ENCODE results near the gene TMEM169. TPM values are rescaled to one million over a fixed set of nuclear protein-coding genes. Genes with fewer than 3 reads are reported as not detected.
A peak's percentile ranks its signal among the peaks of the same experiment; 100 is the strongest.

The TMEM169 gene
- total RNA-seq, 2 donors from 2014 or later: 1.7 to 1.8 TPM

DNA sequence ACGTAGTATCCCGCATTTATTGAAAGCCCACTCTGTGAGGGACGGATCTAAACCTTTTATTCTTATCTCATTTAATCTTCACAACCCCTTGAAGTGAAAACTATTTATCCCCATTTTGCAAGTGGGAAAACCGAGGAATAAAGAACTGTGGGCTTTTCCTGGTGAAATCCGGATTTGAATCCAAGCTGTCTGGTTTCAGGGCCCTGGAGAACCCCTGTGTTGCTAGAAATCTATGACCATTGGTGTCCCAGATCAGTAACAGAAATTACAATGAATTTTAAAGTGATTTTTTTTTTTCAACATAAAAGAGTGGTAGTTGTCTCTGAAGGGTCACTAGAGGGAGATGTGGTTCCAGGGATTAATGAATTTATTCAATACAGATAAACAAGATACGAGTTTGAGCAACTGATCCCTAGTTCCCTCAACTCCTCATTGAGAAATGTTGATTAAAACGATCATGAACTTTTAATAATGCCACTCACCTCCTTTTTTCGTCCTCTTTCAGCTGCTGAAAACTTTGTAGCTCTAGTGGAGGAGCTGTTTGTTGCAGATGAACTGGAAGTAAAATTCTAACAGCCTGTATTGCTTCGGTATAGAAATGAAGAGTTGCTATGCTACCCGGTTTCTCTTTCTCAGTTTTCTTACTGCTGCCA, 28.4 kb downstream of the TMEM169 start:
- Mint-ChIP-seq H3K36me3 (peaks cover 54 to 60% of the 10 kb centered on the region in 2 donors), H3K27ac (peak overlapping the region; percentile 93 to 100), H3K9me3 (no peaks in the 10 kb centered on the region)
- ATAC-seq (no peak), DNase-seq (ENCODE audit: low spot score in 2 of 2) (no peak)

- no peaks in the 10 kb centered on the region for H3K9me3 Mint-ChIP-seq
- peaks cover 57 to 64% of the 10 kb centered on the region in 2 donors for H3K36me3 Mint-ChIP-seq
- DNase-seq (ENCODE audit: low spot score in 2 of 2) (no peak), ATAC-seq (no peak)
- H3K27ac Mint-ChIP-seq: peak overlapping the region; percentile 93 to 100
Observed at GRCh38 chr2:216110620-216111019, 28.9 kb downstream of the TMEM169 start.

DNA sequence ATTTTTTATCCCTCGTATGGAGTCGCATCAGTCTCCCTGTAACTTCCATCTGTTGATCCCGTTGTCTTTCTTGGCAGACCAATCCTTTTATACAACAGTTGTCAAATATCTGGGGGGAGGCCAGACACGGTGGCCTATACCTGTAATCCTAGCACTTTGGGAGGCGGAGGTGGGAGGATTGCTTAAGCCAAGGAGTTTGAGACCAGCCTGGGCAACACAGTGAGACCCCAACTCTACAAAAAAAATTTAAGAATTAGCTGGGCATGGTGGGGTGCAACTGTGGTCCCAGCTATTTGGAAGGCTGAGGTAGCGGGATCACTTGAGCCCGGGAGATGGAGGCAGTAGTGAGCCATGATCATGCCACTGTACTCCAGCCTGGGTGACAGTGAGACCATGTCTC, 29.4 kb downstream of the TMEM169 start:
- no peaks in the 10 kb centered on the region for H3K9me3 Mint-ChIP-seq

GRCh38 chr2:216112926-216113325, 31.2 kb downstream of the TMEM169 start:
- peak overlapping the region; percentile 91 to 95 for H3K27ac Mint-ChIP-seq
- no peaks in the 10 kb centered on the region for H3K9me3 Mint-ChIP-seq
- ATAC-seq (peak in 1 of 2 donors; percentile 55), DNase-seq (ENCODE audit: low spot score in 2 of 2) (no peak)
- peaks cover 69 to 85% of the 10 kb centered on the region in 2 donors for H3K36me3 Mint-ChIP-seq

More for the DNA sequence above, 29.4 kb downstream of the TMEM169 start:
- Mint-ChIP-seq H3K27ac (peak overlapping the region; percentile 93 to 100), H3K36me3 (peaks cover 59 to 67% of the 10 kb centered on the region in 2 donors)
- DNase-seq (ENCODE audit: low spot score in 2 of 2) (no peak), ATAC-seq (no peak)

DNA sequence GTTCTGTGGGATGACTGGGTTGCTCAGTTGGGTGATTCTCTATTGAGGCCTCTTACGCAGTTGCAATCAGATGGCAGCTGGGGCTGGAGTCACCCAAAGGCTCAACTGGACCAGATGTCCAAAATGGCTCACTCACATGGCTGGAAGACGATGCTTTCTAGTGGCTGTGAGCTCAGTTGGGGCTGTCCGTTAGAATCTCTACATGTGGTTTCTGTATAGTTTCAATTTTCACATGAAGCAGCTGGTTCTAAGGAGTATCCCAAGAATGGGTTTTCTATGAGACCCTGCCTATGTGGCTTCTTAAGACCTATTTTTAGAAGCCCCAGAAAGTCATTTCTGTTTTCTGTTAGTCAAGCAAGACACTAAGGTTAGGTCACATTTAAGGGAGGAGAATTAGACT, 31.9 kb downstream of the TMEM169 start:
- no peaks in the 10 kb centered on the region for H3K9me3 Mint-ChIP-seq
- H3K36me3 Mint-ChIP-seq: peaks cover 74 to 91% of the 10 kb centered on the region in 2 donors
- ATAC-seq (peak; percentile 13 to 48), DNase-seq (ENCODE audit: low spot score in 2 of 2) (no peak)
- H3K27ac Mint-ChIP-seq: peak overlapping the region; percentile 91 to 95

GRCh38 chr2:216114382-216114713, 32.6 kb downstream of the TMEM169 start:
- Mint-ChIP-seq H3K9me3 (no peaks in the 10 kb centered on the region), H3K36me3 (peaks cover 76 to 95% of the 10 kb centered on the region in 2 donors), H3K27ac (peak overlapping the region; percentile 91 to 95)
- no peak for DNase-seq (ENCODE audit: low spot score in 2 of 2)
- peak in 1 of 2 donors; percentile 12 for ATAC-seq

DNA sequence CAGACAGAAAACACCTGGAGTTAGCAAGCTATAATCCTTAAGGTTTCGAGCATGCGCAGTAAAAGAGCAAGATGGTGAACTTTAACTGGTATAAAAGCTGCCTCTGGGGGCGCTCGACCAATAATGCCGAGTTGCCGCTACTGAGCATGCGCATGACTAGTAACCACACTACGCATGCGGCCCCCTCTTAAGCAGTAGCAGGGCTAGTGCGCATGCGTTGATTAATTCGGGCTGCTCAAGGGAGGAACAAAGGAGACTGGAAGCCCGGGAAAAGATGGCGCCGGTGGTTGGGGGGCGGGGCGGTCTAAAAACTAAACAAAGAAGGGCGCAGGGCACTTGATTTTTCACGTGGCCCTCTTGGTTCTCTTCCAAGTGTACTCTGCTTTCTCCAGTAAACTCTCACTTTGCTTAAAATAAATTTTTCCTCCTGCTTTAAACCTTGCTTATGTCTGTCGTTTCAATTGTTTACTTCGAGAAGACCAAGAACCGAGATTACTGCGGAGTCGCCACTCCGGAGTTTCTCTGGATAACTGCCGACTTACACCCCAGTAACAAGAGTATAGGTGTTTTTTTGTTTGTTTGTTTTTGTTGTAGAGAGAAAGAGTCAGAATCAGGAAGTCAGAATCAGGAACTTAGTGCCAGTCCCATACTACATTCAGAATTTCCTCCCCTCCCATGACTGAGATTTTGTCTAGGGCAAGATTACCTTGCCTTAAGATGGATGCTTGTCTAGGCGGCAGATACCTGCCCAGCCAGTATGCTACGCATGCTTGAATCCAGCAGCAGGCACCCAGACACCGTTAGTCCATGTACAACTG, 33.2 kb downstream of the TMEM169 start:
- ATAC-seq (peak; percentile 76 to 92), DNase-seq (ENCODE audit: low spot score in 2 of 2) (peak; percentile 95 to 97)

DNA sequence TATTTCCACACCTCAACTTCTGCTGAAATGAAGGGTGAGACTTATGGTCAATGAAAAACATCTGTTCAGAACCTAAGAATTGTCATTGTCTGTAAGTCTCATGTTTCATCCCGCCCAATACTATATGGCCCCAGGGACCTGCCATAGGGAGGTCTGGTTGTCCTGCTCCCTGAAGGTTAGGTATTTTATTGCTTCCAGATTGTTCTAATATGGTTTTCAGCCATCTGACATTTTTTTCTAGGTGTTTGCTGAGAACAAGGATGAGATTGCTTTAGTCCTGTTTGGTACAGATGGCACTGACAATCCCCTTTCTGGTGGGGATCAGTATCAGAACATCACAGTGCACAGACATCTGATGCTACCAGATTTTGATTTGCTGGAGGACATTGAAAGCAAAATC, 34.7 kb downstream of the TMEM169 start:
- peak overlapping the region; percentile 83 to 91 for H3K27ac Mint-ChIP-seq
- H3K9me3 Mint-ChIP-seq: no peaks in the 10 kb centered on the region
- DNase-seq (ENCODE audit: low spot score in 2 of 2) (no peak), ATAC-seq (no peak)
- peaks cover 65 to 90% of the 10 kb centered on the region in 2 donors for H3K36me3 Mint-ChIP-seq

More for the DNA sequence above, 33.2 kb downstream of the TMEM169 start:
- Mint-ChIP-seq H3K36me3 (peaks cover 71 to 95% of the 10 kb centered on the region in 2 donors), H3K9me3 (no peaks in the 10 kb centered on the region), H3K27ac (peak overlapping the region; percentile 91 to 95)

DNA sequence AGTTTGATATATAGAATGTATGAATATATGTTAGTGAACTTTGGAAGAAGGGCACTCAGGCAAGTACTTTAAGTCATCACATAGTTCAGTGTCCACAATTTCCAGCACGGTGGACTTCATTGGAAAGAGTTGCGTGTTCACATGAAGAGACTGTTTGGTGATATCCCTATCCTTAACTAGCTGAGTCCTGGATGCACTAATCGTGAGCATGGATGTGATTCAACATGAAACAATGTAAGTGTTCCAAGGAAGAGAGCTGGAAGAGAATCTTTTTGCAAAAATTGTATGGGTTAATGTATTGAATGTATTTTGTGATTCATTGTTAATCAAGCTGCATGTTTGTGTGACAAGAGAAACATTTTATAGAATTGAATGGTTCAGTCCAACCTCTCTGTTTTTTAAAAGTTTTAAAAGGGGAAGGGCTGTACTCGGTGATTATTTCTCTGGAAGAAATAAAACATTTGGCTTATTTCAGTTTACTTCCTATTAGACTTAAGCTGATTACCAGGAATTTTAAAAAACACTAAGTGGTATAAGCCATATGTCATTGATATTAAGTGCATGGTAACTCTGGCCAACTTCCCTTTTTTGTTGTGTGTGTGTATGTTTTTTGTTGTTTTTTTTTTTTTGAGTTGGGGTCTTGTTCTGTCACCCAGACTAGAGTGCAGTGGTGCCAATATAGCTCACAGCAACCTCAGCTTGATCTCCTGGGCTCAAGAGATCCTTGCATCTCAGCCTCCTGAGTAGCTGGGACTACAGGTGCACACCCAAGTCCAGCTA, 36.0 kb downstream of the TMEM169 start:
- H3K36me3 Mint-ChIP-seq: peaks cover 61 to 90% of the 10 kb centered on the region in 2 donors
- H3K9me3 Mint-ChIP-seq: no peaks in the 10 kb centered on the region
- DNase-seq (ENCODE audit: low spot score in 2 of 2) (no peak), ATAC-seq (no peak)
- peak overlapping the region in 1 of 2 donors; percentile 80 for H3K27ac Mint-ChIP-seq

GRCh38 chr2:216118474-216118873, 36.8 kb downstream of the TMEM169 start:
- peaks cover 54 to 90% of the 10 kb centered on the region in 2 donors for H3K36me3 Mint-ChIP-seq
- H3K27ac Mint-ChIP-seq: peak overlapping the region; percentile 41 to 80

DNA sequence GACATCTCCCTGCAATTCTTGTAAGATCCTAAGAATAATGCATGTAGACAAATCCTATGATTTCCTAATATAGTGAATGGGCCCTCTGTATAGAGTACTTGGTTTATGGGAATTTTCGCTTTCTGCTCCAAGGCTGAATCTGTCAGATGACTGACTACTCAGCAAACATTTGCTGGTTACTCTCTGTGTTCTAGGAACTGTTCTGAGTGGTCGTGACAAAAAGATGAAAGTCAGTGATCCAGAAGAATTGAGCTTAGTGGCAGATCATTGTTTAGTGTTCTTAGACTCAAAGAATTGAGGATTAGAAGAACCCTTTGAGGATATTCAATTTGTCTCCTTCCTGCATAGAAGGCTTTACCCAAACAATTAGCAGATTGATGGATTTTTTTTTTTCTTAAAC, 37.4 kb downstream of the TMEM169 start:
- DNase-seq (ENCODE audit: low spot score in 2 of 2) (no peak), ATAC-seq (no peak)
- no peaks in the 10 kb centered on the region for H3K9me3 Mint-ChIP-seq
- H3K27ac Mint-ChIP-seq: peak overlapping the region; percentile 51 to 80
- H3K36me3 Mint-ChIP-seq: peaks cover 50 to 86% of the 10 kb centered on the region in 2 donors

More at GRCh38 chr2:216118474-216118873, 36.8 kb downstream of the TMEM169 start:
- H3K9me3 Mint-ChIP-seq: no peaks in the 10 kb centered on the region
- ATAC-seq (no peak), DNase-seq (ENCODE audit: low spot score in 2 of 2) (no peak)

GRCh38 chr2:216119986-216120385, 38.3 kb downstream of the TMEM169 start:
- Mint-ChIP-seq H3K36me3 (peaks cover 47 to 85% of the 10 kb centered on the region in 2 donors), H3K27ac (peak overlapping the region; percentile 80 to 99), H3K9me3 (no peaks in the 10 kb centered on the region)
- ATAC-seq (peak; percentile 77 to 95), DNase-seq (ENCODE audit: low spot score in 2 of 2) (no peak)

GRCh38 chr2:216121255-216121654, 39.5 kb downstream of the TMEM169 start:
- peaks cover 40 to 87% of the 10 kb centered on the region in 2 donors for H3K36me3 Mint-ChIP-seq
- no peak for DNase-seq (ENCODE audit: low spot score in 2 of 2)
- peak overlapping the region; percentile 83 to 99 for H3K27ac Mint-ChIP-seq
- ATAC-seq: no peak
- no peaks in the 10 kb centered on the region for H3K9me3 Mint-ChIP-seq

GRCh38 chr2:216126943-216127342, 45.2 kb downstream of the TMEM169 start:
- no peak for ATAC-seq
- Mint-ChIP-seq H3K27ac (peak overlapping the region in 1 of 2 donors; percentile 70), H3K9me3 (no peaks in the 10 kb centered on the region), H3K36me3 (peaks cover 19 to 72% of the 10 kb centered on the region in 2 donors)
- DNase-seq (ENCODE audit: low spot score in 2 of 2): no peak

- H3K27ac Mint-ChIP-seq: peak overlapping the region in 1 of 2 donors; percentile 73
- H3K36me3 Mint-ChIP-seq: peaks cover 40 to 68% of the 10 kb centered on the region in 2 donors
- H3K9me3 Mint-ChIP-seq: no peaks in the 10 kb centered on the region
- ATAC-seq (no peak), DNase-seq (ENCODE audit: low spot score in 2 of 2) (no peak)
Observed at GRCh38 chr2:216130346-216130971, 48.7 kb downstream of the TMEM169 start.

Data from activated naive CD4-positive, alpha-beta T cell treated with anti-CD3 and anti-CD28 coated beads, Interleukin-2, amount 50 U/mL, for 72 hours (primary cell).